HG03045 (cell line): ENCODE results near the gene TEAD3.
"Not testable (repeated sequence)": the region's sequence is repeated elsewhere in the genome, so short reads cannot be mapped to it uniquely, and the experiment has no call there.

Source experiments
- ATAC-seq: cut with Tn5 transposase; IDR thresholded peaks from one replicate; pipeline ENCODE4 v1.9.1; 2021; ENCODE audit warnings: mild to moderate bottlenecking, moderate library complexity; ENCODE audit not compliant: unreplicated experiment

TEAD3 gene

DNA sequence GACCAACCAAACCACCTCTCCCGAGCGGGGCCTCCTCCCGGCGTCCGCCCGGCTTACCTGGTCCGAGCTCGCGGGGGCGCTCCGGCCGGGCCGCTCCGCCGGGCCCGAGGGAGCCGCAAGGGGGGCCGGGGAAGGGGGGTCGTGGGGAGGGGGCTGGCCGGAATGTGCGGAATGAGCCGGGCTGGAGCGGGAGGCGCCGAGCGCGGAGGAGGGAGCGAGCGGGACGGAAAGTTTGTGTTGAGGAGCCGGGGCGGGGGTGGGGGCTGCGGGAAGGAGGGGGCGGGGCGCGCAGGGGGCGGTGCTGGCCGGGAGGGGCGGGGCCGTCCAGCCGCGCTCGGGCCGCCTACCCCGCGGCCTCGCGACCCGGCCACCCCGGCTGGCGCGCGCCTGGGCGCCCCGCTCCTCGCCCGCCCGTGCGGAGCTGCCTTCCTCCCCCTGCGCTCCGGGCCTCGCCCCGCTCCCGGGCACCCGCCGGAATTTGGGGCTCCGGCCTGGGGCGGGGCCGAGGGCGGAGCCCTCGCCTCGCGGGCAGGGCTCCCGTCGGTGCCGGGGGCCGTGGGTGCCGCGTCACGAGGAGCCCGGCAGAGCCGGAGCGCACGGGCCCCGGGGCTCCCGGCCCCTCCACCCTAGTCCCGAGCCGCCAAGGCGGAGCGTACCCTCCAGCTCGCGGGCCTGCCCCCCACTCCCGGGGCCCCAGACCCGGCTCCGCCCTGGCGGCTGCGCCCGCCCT is at the start of gene TEAD3:
Gene TEAD3 (minus strand): TSS at position 239 of the 730 bp plus-strand sequence.
- no peak for ATAC-seq

DNA sequence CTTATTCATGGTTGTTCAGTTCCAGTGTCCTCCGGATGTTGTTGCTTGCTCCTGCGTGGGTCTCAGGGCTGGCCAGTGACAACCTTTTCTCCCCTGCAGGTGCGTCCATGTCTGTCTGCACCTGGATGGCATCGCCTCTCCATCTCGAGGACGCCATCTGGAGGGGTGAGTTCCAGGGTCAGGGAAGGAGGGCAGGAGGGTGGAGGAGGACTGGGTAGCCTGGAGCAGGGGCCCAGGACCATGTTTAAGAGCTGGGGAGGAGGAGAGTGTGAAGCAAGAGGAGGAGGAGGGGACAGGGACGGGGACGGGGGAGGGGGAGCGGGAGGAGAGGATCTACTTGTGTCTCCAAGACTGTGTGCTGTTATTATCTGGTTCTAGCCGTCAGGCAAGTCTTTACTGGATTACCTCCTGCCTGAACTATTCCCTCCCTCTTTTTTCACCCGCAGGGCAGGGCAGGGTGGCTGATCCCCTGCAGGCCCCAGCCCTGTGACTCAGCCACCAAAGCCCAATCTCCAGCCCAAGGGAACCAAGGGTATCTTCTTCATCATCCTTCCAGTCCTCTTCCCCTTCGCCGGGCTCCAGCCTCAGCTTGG is 48.0 kb upstream of the TEAD3 start:
- no peak for ATAC-seq

- ATAC-seq, result no peak
These were observed 46.7 kb upstream of the TEAD3 start for GRCh38 chr6:35543459-35544193.

DNA sequence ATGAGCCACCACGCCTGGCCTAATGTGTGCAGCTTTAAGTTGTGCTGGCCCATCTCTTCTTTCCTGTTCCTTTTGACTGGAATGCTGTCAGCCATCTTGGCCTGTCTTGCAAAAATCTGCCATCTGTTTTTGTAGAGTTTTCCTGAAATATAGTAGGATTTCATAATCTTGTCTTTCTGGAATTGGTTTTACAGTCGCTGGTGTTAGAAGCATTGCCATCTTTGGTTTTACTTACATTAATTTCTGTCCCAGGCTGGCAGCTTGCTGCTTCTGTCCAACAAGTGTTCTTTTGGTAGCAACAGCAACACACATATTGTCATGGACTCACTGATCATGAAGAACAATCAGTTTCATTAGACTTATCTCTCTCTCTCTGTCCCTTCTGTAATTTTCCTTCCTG is 45.0 kb upstream of the TEAD3 start:
- ATAC-seq, result no peak

DNA sequence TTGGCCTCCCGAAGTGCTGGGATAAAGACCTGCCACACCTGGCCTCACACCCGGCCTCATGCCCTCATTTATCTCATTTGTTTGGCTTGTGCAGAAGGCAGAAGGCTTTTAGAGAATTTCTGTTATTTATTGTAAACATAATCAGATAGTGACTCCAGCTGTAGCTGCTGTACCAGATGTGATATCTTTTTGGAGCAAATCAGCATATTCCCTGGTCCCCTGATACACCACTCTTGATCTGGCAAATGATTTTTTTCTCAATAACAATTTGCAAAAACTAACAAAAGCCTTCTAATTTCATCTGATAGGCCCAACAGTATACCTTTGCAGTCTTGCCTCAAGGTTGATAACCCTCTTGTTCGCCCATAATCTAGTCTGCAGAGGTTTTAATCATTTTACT is 42.3 kb upstream of the TEAD3 start:
- no peak for ATAC-seq

DNA sequence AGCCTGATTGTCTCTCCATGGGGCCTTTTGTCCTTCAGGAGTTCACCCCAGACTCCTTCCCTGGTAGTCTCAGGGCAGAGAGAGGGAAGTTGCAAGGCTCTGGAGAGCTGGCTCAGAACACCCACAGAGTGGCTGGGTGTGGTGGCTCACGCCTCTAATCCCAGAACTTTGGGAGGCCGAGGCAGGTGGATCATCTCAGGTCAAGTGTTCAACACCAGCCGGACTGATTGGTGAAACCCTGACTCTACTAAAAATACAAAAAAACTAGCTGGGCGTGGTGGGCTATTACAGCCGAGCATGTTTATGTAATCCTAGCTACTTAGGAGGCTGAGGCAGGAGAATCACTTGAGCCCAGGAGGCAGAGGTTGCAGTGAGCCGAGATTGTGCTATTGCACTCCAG is 39.0 kb upstream of the TEAD3 start:
- ATAC-seq, result not testable (repeated sequence)

- ATAC-seq, result no peak
These were observed 37.7 kb upstream of the TEAD3 start for GRCh38 chr6:35534407-35535170.

- ATAC-seq, result no peak
These were observed 37.1 kb upstream of the TEAD3 start for GRCh38 chr6:35533981-35534380.

- no peak for ATAC-seq
These were observed 35.2 kb upstream of the TEAD3 start for GRCh38 chr6:35532126-35532525.

- ATAC-seq, result no peak
These were observed 27.6 kb upstream of the TEAD3 start for GRCh38 chr6:35524380-35525020.

DNA sequence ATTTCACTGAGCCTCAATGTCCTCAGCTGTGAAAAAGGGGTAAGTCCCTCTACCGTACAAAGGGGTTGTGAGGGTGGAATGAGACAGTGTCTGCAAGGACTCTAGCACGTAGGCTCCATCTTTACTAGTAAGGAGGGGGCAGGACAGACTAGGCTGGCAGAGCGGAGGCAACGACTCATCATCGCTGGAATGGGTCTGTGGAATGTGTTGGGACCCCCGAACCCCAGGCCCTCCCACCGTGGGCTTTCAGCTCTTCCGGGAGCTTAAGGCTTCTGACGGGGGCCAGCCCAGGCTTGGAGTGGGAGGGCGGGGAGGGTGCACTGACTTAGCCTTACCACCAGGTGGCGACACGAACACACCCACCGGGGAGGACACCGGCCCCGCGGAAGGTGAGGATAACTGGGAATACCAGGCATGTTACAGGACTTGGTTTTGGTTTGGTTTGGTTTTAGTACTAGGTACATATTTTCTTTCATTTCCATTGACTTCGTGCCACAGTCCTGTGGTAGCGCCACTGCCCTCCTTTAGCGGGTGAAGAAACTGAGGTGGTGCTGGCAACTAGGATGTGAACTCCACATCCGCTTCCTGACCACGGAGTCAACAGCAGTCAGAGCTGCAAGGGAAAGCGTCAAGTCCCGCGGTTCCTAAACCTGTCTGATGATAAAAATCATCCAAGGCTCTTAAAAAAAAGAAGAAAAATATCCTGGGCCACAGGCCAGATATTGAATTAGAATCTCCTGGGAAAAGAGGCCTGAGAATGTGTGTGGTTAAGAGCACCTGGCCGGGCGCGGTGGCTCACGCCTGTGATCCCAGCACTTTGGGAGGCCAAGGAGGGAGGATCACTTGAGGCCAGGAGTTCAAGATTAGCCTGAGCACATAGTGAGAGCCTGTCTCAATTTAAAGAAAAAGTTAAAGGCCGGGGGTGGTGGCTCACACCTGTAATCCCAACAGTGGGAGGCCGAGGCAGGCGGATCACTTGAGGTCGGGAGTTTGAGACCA is 26.1 kb upstream of the TEAD3 start:
- no peak for ATAC-seq

DNA sequence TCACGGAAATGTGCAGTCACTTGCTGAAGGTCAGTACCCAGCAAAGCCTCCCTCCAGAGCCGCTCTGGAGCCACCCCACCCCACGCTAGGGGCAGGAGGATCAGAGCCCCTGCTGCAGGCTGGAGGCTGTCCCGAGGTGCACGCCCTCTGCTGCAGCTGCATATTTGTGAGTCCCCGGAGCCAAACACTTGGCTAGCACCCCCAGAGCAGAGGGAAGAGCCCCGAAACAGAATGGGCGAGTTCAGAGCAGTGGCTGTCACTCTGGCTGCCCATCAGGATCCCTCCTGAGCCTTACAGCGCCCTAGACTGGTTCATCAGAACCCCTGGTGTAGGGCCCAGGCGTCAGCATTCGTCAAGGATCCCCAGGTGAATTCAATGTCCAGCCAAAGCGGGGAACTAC is 25.3 kb upstream of the TEAD3 start:
- ATAC-seq, result no peak

DNA sequence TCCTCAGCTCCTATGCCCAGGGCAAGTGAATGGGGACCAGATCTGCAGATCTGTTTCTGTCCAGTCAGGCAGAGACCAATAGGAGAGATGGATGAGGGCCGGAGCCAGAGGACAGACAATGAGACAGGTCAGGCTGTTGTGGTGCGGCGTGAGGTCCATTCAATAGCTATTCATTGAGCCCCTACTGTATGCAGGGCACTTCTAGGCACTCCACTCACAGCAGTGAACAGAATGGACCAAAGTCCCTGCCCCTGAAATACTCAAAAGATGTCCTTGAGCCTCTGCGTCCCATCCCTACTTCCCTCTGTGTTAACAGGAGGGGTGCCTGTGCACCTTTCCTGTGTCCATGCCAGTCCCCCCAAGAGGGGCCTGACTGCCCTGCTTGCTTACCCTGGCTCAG is 24.4 kb upstream of the TEAD3 start:
- no peak for ATAC-seq

GRCh38 chr6:35519313-35520015 is 22.6 kb upstream of the TEAD3 start:
- no peak for ATAC-seq

- no peak for ATAC-seq
These were observed 21.9 kb upstream of the TEAD3 start for GRCh38 chr6:35518566-35519312.

GRCh38 chr6:35517978-35518377 is 21.1 kb upstream of the TEAD3 start:
- not testable (repeated sequence) for ATAC-seq

GRCh38 chr6:35516712-35517111 is 19.8 kb upstream of the TEAD3 start:
- no peak for ATAC-seq

GRCh38 chr6:35515939-35516338 is 19.1 kb upstream of the TEAD3 start:
- not testable (repeated sequence) for ATAC-seq
